HL-60 (cell line): Measurements from ENCODE around the gene S1PR3.

Experiments used
- CTCF ChIP-seq: IDR thresholded peaks from one replicate; pipeline ENCODE4 v1.5.1; 2011; ENCODE audit warnings: low read length, control low read depth, inconsistent platforms; ENCODE audit not compliant: insufficient read depth
- POLR2AphosphoS5 ChIP-seq: IDR thresholded peaks from 2 replicates; pipeline ENCODE4 v1.6.1; 2012; ENCODE audit warnings: low read depth

DNA sequence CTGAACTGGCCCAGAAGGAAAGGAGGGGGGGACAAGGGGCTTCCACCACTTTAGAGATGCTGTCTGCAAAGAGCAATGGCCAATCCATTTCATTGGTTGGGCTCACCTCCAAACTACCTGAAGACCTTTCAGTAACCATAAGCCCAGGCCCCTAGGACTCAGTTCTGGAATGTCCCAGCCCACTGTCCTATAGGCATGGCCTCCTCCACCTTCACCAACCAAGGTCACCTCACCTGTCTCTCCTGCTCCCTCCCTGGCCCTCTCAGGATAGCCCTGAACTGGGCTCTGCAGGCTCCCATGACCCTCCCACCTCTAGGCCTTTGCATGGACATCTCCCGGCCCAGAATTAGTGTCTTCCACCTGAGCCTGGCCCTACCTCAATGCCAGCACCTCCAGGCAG, 22.4 kb downstream of the S1PR3 start:
- TF ChIP-seq POLR2AphosphoS5 (no peak), CTCF (no peak)
